DOHH2 (cell line): ENCODE results near the gene LAMA5.

Source experiments
- EZH2phosphoT487 ChIP-seq: fragments of 200-600 bp; sonication (generic); IDR thresholded peaks from 2 replicates; pipeline ENCODE4 v1.6.1; 2017; ENCODE audit warnings: borderline replicate concordance, mild to moderate bottlenecking, antibody characterized with exemption, low read length, moderate library complexity, mixed read lengths
- TF ChIP-seq, protein P1 (sequence below): fragments of 200-600 bp; sonication (generic); IDR thresholded peaks from one replicate; pipeline ENCODE4 v1.5.1; 2014; ENCODE audit warnings: antibody characterized with exemption, mild to moderate bottlenecking, low read depth, low read length; ENCODE audit not compliant: poor library complexity, severe bottlenecking

DNA sequence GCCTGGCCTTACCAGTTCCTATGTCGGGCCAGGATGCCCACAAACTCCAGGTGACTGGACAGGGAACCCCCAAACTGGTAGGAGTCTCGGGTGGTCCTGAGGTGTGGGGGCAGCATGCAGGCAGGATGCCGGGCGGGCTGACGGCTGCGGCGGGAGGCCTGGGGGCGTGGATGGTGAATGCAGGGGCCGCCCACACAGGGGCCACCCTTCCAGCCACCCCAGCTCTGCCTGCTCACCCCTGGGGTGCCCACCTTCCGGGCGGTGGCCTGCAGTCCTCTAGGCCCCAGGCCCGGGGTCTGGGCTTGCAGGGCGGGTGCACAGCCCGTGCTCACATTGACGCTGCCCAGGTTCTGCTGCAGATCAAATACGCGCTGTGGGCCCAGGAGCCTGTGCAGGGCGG, 56.0 kb downstream of the LAMA5 start:
- TF ChIP-seq, protein P1, sequence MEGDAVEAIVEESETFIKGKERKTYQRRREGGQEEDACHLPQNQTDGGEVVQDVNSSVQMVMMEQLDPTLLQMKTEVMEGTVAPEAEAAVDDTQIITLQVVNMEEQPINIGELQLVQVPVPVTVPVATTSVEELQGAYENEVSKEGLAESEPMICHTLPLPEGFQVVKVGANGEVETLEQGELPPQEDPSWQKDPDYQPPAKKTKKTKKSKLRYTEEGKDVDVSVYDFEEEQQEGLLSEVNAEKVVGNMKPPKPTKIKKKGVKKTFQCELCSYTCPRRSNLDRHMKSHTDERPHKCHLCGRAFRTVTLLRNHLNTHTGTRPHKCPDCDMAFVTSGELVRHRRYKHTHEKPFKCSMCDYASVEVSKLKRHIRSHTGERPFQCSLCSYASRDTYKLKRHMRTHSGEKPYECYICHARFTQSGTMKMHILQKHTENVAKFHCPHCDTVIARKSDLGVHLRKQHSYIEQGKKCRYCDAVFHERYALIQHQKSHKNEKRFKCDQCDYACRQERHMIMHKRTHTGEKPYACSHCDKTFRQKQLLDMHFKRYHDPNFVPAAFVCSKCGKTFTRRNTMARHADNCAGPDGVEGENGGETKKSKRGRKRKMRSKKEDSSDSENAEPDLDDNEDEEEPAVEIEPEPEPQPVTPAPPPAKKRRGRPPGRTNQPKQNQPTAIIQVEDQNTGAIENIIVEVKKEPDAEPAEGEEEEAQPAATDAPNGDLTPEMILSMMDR, result no peak
- no peak for TF ChIP-seq EZH2phosphoT487
